Hair follicular keratinocyte (primary cell): ENCODE measurements around the gene ELSPBP1. TPM values are rescaled to one million over a fixed set of nuclear protein-coding genes. Genes with fewer than 3 reads are reported as not detected.

Source experiments
- total RNA-seq: library from RNA; depleted of rRNA; stranded (reverse); fragments of >200 nt; gene quantifications from 2 replicates; pipeline ENCODE4 v1.2.3, GENCODE V29; 2015

ELSPBP1 gene
- not detected in 2 replicates for total RNA-seq

DNA sequence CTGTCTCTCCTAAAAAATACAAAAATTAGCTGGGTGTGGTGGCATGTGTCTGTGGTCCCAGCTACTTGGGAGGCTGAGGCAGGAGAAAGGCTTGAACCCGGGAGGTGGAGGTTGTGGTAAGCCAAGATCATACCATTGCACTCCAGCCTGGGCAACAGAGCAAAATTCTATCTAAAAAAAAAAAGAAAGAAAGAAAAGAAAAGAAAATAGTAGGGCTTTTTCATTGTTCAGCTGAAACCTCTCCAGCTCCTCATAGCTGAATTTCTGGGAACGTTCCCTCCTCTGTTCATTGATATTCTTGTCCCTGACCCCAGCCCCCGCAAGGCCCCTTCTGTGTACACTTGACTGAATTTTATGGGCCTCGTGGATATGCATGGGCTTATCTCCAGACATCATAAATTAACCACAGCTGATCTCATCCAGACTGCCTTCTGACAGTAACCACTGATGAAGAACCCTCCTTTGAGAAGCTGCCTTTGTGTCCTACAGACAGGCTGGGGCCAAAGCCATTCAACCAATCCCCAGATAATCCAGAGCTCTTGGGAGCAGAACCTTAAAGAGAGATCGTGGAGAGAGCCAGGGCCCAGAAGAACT, at the start of gene ELSPBP1:
Gene ELSPBP1 (plus strand): TSS at position 424 of the 594 bp plus-strand sequence. CDS start 14,036 bp downstream, outside the sequence.

DNA sequence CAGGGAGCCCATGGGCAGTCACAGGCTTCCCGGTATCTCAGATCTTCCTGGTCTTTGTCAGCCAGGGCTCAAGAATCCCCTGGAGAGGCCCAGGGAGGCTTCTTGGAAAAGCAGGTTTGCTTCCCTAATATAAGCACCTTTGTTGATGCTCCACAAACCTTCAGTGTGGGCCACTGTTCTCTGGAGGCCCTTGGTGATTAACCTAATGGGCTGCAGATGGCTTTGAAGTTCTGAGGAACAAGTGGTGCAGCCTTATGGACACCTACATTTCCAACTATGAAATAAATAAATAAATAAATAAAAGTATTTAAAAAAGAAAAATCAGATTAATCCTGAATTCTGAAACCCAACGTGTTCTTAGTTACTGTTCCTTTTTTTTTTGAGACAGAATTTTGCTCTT, 2.4 kb upstream of the ELSPBP1 start, which contains the start of gene BSPH1:
Gene BSPH1 (minus strand): TSS at position 101 of the 400 bp plus-strand sequence. CDS start 89 bp downstream, at position 12.

DNA sequence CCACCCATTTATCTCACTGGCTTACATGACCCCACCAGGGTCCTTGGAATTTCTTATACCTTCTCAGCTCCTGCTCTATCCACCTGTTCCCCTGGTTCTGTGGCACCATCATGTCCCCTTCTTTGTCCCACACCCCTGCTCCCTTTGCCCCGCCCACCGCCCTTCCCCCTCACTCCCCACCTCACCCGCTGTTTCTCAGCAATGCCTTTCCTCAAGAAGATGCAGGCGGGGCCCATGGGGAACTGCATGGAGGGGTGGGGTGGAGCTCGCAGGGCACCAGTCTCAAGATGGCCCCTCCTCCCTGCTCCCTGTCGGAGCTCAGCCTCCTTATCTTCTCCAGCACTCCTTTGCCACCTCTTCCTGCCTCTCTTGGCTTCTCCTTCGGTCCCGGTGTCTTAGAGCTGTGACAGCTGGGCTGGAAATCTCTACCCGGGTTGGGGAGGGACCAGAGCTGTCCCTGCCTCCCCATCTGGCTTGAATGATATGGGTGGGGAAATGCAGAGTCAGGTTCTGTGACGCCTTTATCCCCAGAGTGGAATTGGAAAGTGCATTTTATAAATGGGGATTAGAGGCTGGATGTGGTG, 49.3 kb downstream of the ELSPBP1 start, which contains the start of gene CABP5:
Gene CABP5 (minus strand): TSS at position 405 of the 584 bp plus-strand sequence. CDS start 157 bp downstream, at position 248.

Other genes with a start within 250 kb of the ELSPBP1 start
- gene NOP53, start 249.1 kb upstream of the ELSPBP1 start, total RNA-seq = 128 and 171 TPM in 2 replicates
- 636 and 696 TPM in 2 replicates for gene SELENOW, start 215.9 kb upstream of the ELSPBP1 start, total RNA-seq
- not detected in 2 replicates for gene TPRX1, start 190.1 kb upstream of the ELSPBP1 start, total RNA-seq
- gene CRX, start 172.7 kb upstream of the ELSPBP1 start, total RNA-seq = not detected in 2 replicates
- not detected in 2 replicates for gene TPRX2, start 135.4 kb upstream of the ELSPBP1 start, total RNA-seq
- not detected in 2 replicates for gene SULT2A1, start 108.3 kb upstream of the ELSPBP1 start, total RNA-seq
- gene BSPH1, start 2.5 kb upstream of the ELSPBP1 start, total RNA-seq = not detected in 2 replicates
- not detected in 2 replicates for gene CABP5, start 49.4 kb downstream of the ELSPBP1 start, total RNA-seq
- 0.70 and 0.99 TPM in 2 replicates for gene PLA2G4C, start 116.2 kb downstream of the ELSPBP1 start, total RNA-seq
- 30.8 and 66.1 TPM in 2 replicates for gene LIG1, start 175.7 kb downstream of the ELSPBP1 start, total RNA-seq
- 1.7 and 2.3 TPM in 2 replicates for gene ZSWIM9, start 176.0 kb downstream of the ELSPBP1 start, total RNA-seq